ENCODE data around the gene SORCS2. TPM values are rescaled to one million over a fixed set of nuclear protein-coding genes. Genes with fewer than 3 reads are reported as not detected.
"Not testable (repeated sequence)": the region's sequence is repeated elsewhere in the genome, so short reads cannot be mapped to it uniquely, and the experiment has no call there.

The SORCS2 gene
- total RNA-seq, 1 donor from 2014 or later, result under 0.01 TPM

DNA sequence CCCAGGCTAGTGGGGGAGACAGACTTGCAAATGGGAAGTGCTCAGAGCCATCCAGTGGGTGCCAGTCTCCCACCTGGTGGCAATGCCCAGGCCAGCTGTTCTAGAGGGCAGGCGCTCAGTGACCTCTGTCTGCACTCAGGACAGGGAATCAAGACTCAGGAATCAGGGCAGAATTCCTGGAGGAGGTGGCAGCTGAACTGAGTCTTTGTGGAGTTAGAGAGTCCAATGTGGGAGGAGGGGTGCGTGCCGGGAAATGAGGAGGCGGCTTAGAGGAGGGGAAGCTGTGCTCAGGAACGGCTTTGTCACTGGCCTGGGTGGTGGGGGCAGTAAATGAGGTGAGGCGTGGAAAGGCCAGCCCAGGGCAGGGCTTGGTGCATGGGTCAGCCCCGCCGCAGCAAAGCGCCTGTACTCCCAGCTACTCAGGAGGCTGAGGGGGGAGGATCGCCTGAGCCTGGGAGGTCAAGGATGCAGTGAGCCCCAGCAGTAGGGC is 31.3 kb upstream of the SORCS2 start:
- DNase-seq, result no peak

DNA sequence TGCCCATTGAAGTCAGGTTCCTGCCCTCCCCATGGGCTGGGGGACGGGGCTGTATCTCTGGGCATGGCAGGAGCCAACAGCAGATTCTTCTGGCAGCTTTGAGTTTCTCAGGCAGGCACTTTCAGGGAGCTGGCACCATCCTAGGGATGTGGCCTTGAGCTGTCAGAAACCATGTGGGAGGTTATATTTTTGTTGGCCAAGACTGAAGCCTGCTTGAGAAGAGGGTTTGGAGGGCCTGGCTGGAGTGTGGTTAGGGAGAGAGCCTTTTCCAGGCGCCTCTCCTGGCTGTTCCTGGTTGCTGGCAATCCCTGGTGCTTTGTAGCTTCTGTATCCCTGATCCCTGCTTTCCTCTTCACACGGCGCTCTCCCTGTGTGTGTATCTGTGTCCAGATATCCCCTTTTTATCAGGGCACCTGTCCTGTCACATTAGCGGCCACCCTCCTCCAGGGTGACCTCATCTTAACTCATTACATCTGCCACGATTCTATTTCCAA is 30.6 kb upstream of the SORCS2 start:
- DNase-seq, result no peak

DNA sequence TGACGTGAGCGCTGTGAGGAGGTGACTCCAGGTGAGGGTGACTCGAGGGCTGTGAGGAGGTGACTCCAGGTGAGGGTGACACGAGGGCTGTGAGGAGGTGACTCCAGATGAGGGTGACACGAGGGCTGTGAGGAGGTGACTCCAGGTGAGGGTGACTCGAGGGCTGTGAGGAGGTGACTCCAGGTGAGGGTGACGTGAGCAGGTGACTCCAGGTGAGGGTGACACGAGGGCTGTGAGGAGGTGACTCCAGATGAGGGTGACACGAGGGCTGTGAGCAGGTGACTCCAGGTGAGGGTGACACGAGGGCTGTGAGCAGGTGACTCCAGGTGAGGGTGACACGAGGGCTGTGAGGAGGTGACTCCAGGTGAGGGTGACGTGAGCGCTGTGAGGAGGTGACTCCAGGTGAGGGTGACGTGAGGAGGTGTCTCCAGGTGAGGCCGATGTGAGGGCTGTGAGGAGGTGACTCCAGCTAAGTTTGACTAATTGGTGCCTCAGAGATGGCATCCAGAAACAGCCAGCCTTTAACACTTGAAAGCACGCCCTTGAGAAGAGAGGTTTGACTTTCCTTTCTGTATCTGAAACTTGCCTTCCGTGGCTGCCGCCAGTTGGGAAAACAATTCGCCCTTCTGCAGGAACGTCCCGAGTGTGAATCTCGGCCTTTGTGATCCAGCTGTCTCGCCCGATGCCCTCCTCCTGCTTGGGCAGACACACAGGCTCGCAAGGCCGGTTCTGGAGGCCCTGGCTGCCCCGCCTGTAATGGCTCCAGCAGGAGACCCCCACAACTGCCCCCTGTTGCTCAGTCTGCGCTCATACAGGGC is 27.1 kb upstream of the SORCS2 start:
- not testable (repeated sequence) for DNase-seq

DNA sequence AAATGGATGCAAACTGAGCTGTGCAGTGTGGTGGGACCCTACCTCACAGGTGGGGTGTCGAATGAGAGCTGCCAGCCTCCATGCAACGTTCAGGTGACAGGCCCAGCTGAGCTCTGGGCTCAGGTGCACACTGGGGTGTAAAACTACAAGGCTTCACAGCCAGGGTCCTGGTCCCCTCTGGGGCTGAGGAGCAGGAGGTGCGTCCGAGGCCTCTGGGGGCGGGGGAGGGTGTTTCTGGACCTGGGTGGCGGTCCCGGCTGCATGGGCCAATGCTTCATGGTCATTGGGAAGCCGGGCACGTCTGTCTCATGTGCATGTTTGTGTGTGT is 26.5 kb upstream of the SORCS2 start:
- DNase-seq, result no peak

DNA sequence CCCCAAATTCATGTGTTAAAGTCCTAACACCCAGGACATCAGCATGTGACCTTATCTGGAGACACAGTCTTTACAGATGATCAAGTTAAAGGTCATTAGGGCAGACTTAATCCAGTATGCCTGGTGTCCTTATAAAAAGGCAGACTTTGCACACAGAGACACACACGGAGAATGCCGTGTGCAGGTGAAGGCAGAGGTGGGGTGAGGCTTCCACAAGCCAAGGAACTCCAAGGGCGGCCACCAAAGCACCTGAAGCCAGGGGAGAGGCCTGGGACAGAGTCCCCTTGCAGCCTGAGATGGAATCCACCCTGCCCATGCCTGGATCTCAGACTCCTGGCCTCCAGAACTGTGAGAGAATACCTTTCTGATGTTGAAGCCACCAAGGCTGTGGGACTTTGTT is 26.1 kb upstream of the SORCS2 start:
- no peak for DNase-seq

DNA sequence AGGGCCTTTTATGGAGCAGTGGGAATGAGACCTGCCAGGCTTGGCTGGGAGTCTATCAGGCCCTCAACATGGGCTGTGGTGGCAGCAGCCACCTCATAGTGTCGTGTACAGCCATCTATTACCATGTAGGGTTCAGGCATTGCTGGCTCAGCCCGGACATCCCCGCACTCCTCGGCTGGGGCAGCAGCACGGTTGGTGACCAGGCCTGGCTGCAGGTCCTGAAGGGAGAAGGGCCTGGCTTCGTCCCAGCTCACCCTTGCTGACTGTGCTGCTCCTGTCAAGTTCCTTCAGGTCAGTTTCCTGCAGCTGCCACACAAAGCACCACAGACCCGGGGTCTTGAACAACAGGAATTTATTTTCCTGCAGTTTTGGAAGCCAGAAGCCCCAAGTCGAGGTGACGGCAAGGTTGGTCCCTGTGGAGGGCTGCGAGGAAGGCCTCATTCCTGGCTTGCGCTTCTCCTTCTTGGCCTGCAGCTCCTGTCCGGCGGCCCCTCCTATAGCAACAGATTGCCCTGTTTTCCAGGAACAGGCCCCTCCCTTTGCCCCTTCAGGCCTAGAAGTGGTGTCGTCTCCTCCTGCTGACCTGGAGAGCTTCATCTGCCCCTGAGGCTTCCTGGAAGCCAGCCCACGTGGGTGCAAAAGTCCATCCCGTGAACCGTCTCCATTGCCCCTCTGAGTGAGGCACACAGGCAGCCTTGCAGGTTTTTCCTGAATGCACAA is 25.2 kb upstream of the SORCS2 start:
- no peak for DNase-seq

DNA sequence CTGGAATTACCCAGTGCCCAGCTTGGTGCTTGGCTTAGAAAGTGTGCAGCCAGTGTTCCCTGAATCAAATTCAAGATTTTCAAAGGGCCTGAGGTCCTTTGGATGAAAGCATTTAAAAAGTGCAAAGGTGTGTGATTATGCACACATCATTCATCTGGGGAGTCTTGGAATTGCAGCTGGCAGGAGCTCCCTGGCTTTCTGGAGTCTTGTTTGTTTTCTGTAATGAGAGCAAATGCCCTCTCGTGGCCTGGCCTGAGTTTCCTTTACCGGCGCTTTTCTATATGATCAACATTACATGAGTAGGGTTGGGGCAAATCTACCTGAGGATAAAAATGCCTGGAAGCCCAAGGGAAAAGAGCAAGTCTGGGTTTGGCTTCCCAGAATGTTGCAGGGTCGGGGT is 24.6 kb upstream of the SORCS2 start:
- no peak for DNase-seq

DNA sequence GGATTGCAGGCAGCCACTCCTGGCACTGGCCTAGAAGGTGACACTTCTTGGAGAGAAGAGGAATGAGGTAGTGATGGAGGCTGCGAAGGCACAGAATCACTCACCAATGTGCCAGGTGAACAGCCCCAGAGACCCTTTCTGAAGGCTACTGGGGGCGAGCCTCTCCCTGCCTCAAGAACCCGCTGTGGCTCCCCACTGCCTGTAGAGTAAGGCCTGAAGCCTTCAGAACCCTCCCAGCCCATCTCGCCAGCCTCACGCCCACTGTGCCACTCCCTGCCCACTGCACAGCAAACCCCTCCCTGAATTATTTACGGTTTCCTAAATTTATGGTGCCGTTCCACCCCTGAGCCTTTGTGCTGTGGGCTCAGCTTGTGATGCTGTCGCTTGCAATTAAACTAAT is 24.2 kb upstream of the SORCS2 start:
- DNase-seq, result no peak

DNA sequence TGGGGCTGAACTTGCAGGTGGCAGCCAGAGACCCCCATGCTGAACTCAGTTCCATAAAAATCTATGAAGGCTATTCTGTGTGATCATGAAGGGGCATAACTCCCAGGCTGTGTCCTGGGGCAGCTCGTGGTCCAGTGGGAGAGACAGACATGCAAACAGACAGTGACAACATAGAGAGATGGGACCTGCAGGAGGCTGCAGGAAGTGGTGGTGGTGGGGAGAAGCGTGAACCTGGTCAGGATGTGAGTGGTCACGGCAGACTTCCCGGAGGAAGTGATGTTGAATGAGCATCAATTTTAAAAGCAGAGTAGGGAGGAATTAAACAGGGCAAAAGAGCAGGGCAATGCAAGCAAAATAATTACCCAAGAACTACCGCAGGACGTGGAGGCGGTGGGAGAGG is 23.2 kb upstream of the SORCS2 start:
- DNase-seq, result no peak

DNA sequence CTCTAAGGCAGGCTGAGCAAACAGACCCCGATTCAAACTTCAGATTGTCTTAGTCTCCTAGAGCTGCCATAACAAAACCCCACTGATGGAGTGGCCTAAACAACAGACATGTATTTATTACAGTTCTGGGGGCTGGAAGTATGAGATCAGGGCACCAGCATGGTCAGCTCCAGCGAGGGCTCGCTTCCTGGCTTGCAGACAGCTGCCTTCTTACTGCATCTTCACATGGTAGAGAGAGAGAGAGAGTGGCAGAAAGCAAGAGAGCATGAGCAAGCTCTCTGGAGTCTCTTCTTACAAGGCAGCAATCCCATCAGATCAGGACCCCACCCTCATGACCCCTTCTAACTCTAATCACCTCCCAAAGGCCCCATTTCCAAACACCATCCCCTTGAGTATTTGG is 22.3 kb upstream of the SORCS2 start:
- DNase-seq, result no peak

DNA sequence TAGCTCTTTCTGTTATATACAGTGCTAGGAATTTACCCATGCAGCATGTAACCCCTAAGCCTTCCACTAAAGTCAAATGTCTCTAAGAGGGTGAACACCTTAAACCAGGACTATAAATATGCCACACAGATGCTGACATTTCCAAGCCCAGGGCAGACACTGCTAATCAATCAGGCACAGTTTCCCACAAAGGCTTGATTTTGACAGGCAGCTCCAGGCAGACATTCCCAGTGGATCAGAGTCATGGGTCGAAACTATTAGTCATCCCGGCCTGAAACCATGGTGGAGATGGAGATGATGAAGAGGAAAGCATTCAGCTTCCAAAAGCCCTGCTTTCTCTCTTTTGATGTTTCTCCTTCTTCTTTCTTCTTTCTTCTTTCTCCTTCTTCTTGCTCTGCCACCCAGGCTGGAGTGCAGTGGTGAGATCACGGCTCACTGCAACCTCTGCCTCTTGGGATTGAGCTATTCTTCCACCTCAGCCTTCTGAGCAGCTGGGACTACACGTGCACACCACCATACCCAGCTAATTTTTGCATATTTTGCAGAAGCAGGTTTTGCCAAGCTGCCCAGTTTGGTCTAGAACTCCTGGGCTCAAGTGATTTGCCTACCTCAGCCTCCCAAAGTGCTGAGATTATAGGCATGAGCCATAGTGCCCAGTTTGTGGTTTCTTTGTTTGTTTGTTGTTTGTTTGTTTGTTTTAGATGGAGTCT is 21.0 kb upstream of the SORCS2 start:
- DNase-seq, result no peak

DNA sequence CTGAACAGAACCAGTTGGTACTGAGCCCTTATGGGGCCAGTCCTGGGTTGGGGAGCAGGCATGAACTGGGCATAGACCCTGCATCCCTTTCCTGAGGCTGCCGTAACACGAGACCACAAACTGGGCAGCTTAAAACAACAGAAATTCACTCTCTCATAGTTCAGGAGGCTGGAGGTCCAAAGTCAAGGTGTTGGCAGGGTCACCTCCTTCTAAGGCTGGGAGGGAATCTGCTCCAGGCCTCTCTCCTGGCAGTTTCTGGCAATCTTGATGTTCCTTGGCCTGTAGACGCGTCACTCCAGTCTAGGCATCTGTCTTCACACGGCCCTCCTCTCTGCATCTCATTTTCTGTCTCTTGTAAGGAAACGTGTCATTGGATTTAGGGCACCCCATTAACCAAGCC is 19.8 kb upstream of the SORCS2 start:
- DNase-seq, result no peak

DNA sequence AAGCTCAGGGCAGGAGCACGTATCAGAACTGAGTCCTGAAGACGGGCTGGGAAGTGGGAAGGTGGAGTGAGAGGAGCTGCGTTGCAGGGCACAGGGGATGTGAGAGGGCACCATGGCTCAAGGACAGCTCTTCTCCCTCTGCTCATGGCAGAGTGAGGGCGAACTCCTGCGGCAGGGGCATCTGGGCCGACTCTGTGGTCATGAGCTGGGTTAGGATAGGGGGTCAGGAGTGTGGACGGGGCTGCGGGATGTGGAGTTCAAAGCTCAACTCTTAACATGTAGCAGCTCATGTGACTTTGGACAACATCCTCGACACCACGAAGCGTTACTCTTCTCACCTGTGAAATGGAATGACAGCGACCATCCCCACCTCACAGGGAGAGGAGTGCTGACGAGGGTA is 19.4 kb upstream of the SORCS2 start:
- DNase-seq, result no peak

DNA sequence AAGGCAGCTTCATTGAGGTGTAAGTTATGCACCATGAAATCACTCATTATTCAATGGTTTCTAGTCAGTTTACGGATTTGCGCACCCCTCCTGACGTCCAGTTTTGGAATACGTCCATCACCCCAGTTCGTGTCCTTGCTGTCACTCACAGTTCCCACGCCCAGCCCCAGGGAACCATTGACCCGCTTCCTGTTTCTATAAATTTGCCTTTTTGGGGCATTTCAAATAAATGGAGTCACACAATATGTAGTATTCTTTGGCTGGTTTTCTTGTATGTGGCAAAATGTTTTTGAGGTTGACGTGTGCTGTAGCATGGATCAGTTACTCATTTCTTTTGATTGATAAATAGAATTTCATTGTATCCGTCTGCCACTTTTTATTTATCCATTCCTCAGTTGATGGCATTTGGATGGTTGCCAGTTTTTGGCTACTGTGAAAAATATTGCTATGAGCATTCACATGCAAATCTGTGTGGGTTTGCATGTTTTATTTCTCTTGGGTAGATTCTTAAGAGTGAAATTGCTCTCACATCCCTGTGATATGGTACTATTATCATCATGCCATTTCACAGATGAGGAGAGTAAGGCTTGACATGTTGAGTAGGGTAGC is 18.4 kb upstream of the SORCS2 start:
- DNase-seq, result no peak

DNA sequence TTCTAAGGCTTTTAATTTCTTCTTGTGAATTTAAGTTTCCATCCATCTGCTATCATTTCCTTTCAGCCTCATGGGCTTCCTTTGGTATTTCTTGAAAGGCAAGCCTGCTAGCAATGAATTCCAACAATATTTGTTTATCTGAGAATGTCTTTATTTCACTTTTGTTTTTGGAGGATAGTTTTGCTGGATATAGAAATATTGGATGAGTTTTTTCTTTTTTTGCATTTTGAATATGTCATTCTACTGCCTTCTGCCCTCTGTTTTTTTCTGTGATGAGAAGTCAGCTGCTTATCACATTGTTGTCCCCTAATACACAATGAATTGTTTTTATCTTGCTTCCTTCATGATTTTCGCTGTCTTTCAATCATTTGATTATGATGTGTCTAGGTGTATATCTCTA is 13.2 kb upstream of the SORCS2 start:
- DNase-seq, result no peak

DNA sequence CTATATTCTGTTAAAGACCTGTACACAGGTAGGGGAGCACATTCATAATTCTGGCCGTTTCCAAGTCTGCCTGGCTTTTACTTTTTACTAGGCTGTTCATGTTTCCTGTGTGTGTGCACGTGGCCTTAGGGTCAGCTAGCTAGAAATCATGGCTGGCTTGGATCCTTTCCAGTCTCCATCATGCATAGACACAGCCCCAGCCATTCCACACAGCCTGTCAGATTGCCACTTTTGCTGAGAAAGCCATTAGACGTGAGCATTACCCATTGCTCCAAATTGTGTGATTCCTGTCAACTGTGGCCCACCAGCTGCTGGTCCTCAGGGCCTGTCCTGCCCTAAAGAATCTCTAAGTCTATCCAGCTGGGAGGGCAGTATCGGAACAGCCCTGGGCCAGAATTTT is 11.4 kb upstream of the SORCS2 start:
- DNase-seq, result no peak

DNA sequence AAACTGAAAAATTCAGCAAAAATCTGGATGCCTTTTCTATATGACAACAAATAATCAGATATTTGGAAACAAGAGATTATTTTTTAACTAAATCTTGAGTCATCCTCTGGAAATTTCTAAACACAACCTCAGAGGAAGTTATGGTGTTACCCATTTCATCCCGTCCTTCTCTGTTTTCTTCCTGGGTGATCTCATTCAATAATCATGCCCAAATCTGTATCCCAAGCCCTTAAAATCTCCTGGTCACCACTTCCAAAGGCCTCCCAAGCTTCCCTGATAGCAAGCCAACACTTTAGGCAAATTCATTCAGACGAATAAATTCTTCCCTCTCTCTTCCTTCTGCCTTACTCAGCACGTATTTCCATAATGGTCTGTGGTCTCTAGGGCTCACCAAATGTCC is 9.7 kb upstream of the SORCS2 start:
- no peak for DNase-seq

DNA sequence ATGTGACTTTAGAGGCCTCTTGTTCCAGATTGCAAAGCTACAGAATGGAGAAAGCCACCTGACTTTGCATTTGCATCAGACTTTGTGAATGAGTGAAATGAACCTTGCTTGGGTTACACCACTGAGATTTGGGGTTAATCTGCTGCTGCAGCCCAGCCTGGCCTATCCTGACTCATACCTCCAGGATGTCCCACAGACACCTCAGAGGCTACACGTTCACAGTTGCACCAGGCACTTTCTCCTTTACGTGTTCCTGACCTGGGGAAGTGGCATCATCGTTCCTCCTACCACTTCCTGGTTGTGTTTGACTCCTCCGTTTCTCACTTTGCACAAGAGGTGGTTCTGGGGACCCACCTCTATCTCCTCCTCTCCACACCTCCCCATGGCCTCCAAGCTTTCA is 9.2 kb upstream of the SORCS2 start:
- no peak for DNase-seq

DNA sequence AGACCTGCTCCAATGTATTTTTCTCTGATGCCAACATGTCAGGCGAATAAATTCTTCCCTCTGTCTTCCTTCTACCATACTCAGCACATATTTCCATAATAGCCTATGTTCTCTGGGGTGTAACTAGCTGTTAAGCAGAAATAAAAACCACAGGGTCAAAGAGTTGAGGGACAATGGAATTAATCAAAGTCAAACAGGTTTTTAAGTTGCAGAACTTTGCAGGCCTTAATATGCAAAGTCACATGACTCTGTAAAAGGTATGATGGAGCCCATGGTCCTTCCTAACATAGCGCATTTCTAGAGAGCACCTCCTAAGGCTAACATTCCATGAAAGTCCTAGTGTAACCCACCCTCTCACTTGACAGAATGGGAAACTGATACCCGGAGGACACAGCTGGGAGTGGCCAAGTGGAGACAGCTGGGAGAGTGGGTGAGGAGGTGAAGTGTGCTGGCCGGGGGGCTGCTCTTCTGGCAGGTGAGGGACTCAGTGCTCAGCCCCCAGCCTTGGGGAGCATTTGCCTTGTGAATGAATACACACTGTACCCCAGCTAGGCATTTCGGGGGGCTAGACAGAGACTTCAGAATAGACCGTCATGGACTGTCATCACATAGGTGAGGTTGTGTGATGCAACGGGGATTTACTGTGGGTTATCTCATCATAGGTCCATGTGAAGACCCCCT is 8.4 kb upstream of the SORCS2 start:
- DNase-seq, result no peak

DNA sequence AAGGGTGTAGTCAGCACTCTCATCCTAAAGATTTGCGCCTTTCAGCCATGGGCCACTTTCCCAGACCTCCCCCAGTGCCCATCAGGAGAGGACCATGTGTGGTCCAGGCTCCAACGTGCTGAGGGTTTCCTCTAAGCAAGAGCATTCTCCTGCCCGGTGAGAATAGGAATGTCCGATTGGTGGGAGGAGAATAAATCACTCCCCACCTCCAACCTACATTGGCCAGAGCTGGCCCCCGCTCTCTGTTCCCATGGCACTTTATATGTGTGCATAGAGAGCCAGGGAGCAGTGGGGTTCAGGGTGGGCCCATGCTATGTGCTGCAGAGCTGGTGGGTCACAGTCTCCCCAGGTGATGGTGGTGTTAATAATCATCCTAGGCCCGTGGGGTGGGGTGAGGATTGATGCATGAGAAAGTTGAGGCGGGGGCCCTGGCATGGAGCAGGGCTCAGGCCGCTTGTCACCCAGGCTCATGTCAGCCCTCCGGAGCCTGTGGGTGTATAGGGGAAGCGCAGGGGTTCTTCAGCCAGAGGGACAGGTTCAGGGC is 6.8 kb upstream of the SORCS2 start:
- no peak for DNase-seq

DNA sequence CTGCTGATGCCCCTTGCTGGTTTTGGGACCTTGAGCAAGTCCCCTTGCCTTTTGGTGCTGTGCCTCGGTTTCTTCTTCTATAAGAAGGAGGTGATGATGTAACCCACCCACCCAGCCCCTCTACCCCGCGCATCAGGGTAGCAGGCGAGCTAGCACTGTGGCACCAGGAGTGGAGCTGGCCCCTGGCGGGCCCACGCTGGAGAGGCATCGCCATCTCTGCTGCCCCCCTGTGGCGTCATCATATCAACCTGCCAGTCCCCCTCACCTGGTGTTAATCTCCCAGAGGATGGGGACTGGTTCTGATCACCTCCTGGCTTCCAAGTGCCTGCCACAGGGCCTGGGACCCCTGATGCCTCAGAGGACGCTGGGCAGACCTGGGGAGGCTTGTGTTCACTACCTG is 6.3 kb upstream of the SORCS2 start:
- DNase-seq, result peak; percentile 31

DNA sequence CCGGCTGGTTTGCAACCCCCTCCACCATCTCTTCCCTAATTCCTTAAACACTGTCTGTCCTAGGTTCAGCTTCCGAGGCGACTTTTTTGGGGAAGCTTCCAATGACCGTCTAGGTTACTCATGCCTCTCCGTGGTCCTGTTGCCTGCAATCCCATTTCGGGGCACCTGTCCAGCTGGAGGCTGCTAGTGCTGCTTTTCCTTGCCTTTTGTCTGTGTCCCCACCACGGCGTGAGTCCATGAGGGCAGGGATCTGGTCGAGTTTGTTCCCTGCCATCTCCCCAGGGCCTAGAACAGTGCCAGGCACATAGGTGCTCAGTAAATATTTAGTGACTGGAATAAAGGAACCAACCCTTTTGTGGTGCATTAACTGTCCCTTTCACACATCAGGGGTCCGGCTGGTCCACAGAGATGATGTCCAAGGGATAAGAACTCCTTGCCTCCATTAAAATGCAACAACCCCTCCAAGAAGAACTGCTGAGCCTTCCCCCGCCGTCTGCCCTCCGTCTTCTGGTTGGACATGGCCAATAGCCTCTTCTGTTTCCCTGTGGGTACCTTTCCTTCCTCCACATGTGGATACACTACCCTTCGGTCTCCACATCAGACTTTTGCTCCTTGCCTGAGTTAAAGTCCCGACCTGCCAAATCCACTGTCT is 5.7 kb upstream of the SORCS2 start:
- no peak for DNase-seq

All from dermis blood vessel endothelial cell (primary cell).